Amygdala (tissue), 56 donors: ENCODE data around the gene ANAPC16.
"Not testable (repeated sequence)": the region's sequence is repeated elsewhere in the genome, so short reads cannot be mapped to it uniquely, and the experiment has no call there.

Source experiments
- DNase-seq, 56 donors: peaks; one replicate each; lab custom pipeline; 2025; lab: John Stamatoyannopoulos, UW

ANAPC16 gene

DNA sequence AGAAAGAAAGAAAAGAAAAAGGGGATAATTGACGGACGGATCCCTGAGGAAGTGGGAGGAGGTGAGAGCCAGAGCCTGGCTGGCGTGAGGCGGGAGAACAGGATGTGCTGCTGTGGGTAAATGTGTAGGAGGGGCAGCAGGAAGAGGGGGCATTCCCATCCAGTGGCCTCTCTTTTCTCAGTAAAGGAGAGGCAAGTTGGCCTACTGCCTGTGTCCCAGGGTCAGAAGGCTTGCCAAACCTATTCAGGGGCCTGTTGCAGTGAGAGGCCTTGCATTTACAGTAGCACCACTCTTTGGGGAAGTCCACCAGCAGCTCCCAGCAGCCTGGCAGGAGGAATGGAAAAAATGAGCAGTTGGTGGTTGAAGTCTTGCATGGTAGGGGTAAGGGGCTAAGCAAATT lies 26.9 kb downstream of the ANAPC16 start:
- DNase-seq: peak in 23 of 56 donors; percentile 13 to 61 (median 34)

DNA sequence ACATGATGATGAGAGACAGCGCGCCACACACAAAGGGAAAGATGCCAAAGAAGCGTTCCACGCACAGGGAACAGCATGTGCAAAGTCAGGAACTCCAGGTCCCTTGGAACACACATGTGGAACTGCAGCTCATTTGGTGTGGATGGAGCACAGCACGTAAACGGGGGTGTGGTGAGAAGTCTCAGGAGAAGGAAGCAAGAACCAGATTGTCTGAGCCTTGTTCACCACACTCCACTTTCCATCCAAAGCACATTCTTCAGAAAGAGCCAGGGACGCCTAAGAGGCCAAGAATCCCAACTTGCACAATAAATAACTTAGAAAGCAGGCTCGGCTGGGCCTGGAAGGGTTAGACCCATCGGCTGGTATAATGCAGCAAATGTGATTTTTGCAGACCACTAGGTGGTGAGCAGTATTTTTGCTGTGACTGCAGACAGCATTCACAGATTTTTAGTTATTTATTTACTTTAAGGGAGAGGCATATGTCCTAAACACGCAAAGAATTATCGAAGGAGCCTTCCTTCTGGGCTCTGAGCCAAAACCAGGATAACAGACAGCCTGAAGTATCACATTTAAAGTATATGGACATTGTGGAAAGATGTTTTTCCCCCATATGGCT lies 28.1 kb downstream of the ANAPC16 start:
- peak in 12 of 56 donors; percentile 25 to 67 (median 39) for DNase-seq

DNA sequence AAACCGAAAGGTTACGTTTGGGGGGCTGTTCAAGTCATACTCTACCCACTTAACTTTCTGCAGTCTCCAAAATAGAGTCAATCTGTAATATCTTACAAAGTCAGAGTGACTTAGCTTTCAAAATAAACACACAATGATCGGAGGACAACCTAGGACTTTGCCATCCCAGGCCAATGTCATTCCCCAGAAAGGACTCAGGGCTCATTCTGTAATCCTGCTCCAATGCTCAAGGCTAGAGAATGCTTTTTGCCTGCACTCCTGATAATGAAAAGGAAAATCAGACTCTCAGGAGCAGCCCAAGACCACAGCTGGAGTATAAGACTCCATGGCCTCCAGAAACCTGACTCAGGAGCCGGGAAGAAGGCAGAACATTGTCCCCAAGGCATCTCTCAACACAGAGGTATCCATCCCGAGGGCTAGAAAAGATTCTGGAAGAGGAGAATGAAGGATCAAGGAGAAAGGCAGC lies 28.8 kb downstream of the ANAPC16 start:
- DNase-seq: no peak

DNA sequence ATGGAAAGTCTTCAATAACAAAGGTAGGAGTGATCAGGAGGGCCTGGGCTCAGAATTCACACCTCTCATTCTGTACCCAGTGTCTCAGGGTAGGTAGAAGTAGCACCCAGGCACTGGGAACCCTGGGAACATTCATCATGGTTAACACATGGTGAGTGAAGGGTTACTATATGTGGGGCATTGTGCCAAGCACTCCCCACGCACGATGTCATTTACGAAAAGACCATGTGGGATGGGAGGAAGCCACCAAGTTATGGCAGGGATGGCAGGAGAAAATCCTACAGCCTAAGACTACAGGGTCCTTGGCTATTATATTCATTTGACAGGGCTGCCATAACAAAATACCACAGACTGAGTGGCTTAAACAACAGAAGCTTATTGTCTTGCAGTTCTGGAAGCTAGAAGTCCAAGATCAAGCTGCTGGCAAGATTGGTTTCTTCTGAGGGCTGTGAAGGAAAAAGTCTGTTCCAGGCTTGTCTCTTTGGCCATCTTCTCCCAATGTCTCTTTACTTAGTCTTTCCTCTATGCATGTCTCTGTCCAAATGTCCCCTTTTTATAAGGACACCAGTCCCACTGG lies 30.2 kb downstream of the ANAPC16 start:
- peak in 1 of 56 donors; percentile 22 for DNase-seq

DNA sequence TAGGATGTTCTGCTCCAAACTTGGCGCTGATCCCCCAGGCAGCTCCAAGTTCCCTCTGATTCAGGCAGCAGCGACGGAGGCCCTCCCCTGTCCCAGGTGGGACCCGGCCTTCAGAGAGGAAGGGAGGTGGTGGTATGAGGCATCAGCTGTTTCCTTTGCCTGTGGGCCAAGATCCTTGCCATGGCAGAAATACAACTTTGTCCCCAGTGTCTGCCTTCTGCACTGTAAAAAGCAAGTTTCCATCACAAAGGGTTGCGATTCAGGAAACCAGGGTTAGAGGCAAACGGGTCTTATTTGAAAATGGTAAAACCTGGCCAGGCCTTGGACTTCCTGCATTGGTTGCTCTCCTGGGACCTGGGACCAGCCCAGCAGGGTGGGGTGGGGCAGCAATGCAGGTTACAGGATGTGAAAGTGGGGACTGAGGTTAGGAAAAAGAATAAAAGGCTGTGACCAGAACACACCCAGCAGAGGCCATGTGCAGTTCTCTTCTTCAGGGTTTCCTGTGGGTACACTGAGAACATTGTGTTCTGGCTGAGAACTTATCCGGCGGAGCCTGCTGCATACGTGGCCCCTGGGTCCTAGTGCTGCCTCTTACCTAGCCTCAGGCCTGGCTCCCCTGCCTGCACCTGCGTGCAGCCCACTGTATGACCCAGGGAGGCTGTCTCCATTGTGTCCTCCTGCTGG lies 32.8 kb downstream of the ANAPC16 start:
- peak in 53 of 56 donors; percentile 23 to 84 (median 60) for DNase-seq

DNA sequence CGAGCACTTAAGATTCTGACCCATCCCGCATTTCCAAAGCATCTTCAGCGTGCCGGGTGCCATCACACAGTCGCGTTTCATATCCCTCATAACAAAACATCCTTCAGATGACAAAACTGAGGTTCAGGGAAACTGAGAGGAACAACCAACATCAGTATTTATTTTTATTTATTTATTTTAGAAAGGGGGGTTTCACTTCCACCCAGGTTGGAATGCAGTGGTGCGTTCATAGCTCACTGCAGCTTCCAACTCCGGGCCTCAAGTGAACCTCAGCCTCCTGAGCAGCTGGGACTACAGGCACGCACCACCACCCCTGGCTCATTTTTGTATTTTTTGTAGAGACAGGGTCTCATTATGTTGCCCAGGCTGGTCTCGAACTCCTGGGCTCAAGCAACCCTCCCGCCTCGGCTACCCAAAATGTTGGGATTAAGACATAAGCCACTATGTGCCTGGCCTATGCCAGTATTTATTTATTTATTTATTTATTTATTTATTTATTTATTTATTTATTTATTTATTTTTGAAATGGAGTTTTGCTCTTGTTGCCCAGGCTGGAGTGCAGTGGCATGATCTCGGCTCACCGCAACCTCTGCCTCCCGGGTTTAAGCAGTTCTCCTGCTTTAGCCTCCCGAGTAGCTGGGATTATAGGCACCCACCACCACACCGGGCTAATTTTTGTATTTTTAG lies 33.5 kb downstream of the ANAPC16 start:
- DNase-seq: not testable (repeated sequence)

DNA sequence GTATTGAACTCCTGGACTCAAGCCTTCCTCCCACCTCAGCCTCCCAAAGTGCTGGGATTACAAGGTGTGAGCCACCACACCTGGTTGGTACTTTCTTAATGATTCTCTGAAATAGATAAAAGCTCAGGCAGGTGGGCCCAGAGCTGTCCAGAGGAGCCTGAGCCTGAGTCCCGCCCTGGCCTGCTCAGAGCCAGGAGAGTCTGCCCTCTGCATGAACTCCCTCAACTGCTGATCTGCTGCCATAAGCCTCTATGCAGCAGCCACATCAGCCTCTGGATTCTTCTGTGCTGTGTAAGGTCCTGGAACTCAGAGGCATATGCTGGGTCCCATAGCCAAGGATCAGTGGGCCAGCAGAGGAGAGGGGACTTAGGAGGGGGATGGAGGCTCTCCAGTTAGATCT lies 34.9 kb downstream of the ANAPC16 start:
- DNase-seq: no peak

DNA sequence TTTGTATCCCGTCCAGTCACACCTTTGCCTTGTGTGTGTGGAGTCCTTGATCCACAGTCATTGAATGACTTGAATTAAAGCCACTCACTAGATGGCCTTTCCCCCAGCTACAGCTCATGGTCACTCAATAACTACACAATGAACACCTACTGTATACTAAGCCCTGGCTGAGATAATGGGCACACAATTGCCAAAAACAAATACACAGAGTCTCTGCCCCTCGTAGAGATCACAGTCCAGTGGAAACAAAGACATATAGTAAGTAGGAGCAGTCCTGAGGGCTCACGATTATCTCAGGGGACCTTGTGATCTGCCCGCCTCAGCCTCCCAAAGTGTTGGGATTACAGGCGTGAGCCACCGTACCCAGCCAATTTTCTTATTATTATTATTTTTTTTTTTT lies 35.8 kb downstream of the ANAPC16 start:
- DNase-seq: no peak

DNA sequence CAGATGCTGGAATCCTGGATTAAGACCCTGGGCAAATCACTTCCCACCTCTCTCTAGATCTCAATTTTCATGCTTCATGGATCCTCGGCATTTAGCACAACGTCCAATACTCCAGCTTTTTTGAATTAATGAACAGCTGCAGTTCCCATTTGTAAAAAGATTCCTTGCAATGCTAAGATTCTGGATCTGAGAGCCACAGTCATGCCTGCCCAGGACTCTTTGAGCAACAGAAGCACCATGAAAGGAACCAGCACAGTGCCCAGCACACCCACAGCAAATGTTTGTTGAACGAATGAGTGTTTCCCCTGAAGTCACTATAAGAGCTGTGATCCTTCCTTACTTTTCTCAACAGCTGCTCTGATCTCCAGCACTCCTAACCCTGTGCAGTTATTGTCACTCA lies 37.2 kb downstream of the ANAPC16 start:
- no peak for DNase-seq

DNA sequence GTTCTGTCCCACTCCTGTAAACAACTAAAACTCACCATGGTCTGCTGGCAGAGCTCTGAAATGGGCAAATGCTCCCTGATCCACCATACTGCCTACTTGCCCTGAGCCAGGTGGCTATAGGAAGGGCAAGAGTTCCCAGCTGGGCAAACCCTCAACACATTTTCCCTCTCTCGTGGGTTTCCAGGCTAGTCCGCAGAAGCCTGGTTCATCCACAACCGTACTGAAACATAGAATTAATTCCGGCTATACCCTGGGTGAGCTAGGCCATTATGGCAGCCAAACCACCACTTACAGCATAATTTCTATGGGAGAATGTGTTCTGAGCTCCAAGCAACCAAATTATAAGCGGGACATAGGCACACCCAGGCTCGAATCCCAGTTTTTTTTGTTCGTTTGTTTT lies 37.8 kb downstream of the ANAPC16 start:
- no peak for DNase-seq

DNA sequence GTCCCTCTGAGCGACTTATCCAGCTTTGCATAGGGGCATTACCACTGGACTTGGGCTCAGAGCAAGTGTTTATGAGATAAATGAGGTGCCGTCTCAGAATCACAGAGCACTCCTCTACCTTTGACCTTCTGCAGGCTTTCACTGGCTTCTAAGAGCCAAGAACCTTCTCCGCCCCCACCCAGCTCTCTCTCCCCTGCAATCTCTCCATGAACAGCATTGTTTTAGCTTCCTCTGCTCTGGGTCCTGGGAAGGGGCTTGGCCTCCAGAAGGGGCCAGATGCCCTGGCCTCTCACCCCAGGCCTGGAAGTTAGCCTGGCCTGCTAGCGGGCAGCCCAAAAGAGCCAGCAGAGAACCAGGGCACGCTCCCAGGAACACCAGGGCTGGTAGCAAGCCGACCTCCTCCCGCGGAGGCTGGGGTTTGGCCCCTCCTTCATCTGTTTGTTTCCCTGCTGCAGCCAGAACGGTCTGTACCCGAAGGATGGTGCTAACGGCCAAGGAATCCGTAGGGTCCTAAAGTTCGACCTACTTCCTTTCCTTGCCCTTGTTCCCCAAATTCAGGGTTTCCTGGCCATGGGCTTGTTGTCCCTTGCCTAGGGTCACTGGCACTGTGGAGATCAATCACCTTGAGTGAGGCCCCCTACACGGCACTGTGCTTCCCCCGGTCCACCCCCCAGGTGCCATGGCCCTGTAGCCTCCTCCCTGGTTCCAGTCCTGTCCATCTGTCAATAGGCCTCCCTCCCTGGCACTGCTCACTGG lies 39.2 kb downstream of the ANAPC16 start:
- peak; percentile 55 to 98 (median 90) for DNase-seq

DNA sequence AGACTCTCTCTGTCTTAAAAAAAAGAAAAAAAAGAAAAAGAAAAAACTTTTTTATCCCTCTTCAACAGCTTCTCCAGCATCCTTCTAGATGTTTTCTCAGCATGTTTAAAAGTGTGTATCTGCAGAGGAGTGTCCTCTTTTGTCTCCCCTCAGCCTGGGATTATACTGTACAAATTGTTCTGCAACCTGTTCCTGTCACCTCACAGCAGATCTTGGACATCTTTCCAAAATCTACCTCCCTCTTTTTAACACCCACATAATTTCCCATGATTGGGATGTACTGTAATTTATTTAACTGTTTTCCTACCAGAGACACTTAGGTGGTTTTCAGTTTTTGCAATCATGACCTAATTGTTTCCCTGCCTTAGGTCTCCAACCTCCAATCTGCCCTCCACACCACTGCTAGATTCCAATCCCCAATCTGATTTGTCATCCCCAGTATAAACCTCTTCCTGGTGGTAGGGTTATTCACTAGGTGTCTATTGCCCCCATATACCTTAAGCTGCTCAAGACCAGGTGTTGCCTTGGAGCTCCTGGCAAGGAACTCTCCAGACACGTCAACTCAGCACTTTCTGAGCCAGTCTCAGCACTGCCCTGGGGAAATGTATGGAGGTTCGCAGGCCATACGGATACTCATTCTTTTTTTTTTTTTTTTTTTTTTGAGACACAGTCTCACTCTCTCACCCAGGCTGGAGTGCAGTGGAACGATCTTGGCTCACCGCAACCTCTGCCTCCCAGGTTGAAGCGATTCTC lies 40.3 kb downstream of the ANAPC16 start:
- no peak for DNase-seq

DNA sequence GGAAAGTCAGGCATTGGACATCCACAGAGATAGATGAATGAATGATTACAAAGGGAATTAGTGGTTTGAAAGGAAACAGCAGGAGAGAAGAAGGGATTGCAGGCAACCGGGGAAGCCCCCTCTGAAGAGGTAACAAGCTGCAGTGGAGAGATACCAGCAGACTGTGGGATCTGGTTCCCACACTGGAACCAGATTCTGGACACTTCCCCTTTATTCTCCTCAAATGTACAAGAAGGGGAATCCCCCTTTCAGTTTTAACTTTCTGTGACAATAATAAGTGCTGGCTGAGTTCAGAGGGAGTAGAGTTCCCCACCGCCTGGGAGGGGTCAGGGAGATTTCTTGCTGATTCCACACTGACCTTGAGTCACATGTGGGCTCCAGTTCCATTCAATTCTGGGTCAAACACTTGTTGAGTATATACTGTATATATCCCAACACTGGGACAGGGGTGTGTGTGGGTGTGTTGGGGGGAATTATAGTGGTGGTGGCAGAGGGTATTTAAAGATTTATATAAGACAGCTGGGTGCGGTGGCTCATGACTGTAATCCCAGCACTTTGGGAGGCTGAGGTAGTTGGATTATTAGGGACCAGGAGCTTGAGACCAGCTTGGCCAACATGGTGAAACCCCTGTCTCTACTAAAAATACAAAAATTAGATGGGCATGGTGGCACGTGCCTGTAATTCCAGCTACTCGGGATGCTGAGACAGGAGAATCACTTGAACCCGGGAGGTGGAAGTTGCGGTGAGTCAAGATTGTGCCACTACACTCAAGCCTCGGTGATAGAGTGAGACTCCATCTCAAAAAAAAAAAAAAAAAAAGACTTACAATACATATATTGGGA lies 41.5 kb downstream of the ANAPC16 start:
- peak in 2 of 56 donors; percentile 15 to 29 for DNase-seq

DNA sequence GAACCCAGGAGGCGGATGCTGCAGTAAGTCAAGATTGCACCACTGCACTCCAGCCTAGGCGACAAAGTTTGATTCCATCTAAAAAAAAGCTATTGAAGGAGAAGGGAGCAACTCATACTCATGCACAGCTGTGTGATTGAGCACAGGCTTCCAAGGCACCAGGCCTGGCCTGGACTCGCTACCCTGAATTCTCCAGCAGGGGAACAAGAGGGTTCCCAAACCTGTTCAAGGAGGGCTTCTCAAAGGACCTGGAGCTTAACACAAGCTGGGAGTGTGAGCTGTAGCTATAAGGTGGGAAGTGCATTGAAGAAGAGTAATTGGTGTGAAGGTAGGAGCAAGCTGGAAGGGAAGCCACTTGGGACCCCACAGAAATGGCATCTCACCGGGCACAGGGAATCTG lies 42.8 kb downstream of the ANAPC16 start:
- DNase-seq: no peak

DNA sequence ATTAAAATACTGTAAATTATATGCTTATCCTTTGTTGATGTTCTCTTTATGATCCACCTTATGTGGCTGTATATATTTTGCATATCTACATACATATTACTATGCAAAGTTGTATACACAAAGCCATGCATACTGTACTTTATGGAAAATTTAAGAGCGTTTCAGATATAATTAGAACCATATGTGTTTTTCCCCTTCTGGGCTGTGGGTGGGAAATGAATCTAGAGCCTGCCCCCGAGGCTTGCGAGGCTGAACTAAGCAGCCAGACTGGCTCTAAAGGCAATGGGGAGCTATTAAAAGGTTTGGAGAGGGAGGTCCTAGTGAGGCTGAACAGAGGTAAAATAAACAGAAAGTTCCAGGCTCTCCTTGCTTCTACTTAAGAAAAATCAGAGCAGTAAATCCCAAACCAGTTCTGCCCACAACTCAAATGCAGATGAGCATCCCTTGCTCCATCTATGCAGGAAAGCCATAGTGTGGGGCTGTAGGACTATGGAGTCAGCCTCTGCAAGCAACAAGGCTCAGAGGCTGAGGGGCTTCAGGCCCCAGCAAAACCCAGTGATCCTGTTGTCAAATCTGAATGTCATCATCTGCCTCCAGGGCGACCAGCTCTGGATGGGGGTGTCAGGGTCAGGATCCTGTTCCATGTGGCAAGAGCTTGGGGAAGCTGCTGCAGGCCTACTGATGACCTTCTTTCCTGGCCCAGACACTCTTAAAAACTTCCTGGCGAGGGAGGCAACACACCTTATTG lies 43.9 kb downstream of the ANAPC16 start:
- DNase-seq: peak in 6 of 56 donors; percentile 24 to 63 (median 38)

DNA sequence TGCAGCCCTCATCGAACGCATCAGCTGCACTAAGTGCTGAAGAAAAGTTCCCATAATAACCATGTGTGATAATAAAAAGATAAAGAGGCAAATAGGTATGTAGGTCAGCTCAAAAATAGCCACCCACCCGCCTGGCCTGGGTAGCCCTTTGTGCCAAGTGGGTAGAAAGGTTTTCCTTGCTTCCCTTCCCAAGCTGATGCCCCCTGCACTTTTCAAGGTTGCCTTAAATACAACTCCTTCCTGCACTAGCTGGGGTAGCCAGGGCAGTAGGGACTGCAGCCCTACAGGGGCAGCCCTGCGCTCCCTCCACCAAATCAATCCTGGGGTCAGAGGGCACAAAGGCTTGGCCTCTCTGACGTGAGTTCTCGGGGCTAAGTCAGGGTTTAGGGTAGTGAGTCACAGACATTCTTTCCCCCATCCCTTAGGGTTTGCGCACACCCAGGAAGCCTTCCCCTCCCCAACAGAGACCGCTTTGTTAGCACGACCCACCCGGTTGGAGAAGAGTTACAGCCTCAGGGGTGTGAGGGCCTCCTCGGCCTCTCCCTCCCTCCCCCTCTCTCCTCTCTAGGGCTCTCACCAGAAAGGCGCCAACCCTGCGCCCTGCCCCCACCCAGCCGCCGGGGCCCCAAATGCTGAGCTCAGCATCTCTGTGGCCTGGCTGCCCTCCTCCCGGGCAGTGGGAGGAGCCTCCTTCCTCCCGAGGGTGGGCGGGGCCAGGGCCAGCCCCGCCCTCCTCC lies 44.6 kb downstream of the ANAPC16 start:
- peak; percentile 37 to 92 (median 79) for DNase-seq
